Measurements from ENCODE around the gene COX7B2. TPM values are rescaled to one million over a fixed set of nuclear protein-coding genes. Genes with fewer than 3 reads are reported as not detected.

The COX7B2 gene
- total and polyA plus RNA-seq, 10 of the 15 experiments (the other 5 are each of a cell fraction or from before 2014, with no cell fraction given): not detected

- no peaks in the 10 kb centered on the region for H3K9me3 ChIP-seq (replicated peaks; ENCODE audit: control insufficient read depth, insufficient read depth, low read length)
- no peak overlapping the region for H3K27ac ChIP-seq (ENCODE audit: control insufficient read depth, insufficient read depth)
- no peak overlapping the region for H2AFZ ChIP-seq (ENCODE audit: control insufficient read depth, low read depth, low read length)
- H3K27me3 ChIP-seq (replicated peaks in 1 of 2; ENCODE audit: control insufficient read depth in 2 of 2, insufficient read depth in 2 of 2, low read length in 1 of 2): no peaks in the 10 kb centered on the region
- no peaks in the 10 kb centered on the region for H4K20me1 ChIP-seq (ENCODE audit: control insufficient read depth, insufficient read depth)
- intact Hi-C loops (cut with micrococcal nuclease; ENCODE audit: unreplicated experiment) (no loop called here), in situ Hi-C loops (cut with MboI) (no loop called here)
- DNase-seq (ENCODE audit: low read depth, low spot score) (no peak), FAIRE-seq (no peak), ATAC-seq (no peak)
- ChIA-PET SMC1A (ENCODE audit: uncharacterized antibody, unreplicated experiment) (no interaction called here), POLR2A (no interaction called here), CTCF (no interaction called here), RAD21 (ENCODE audit: unreplicated experiment) (no interaction called here)
- 3% methylated on average over 2 of the region's 2 CpGs for WGBS (ENCODE audit: insufficient coverage, insufficient replicate concordance, low lambda C conversion rate, missing lambda C conversion rate)
- H3K4me3 ChIP-seq: no peak overlapping the region
- no peaks in the 10 kb centered on the region for H3K79me2 ChIP-seq (ENCODE audit: control insufficient read depth, insufficient read depth, low read length)
- no peaks in the 10 kb centered on the region for H3K36me3 ChIP-seq (ENCODE audit: control insufficient read depth in 2 of 2, insufficient read depth in 2 of 2, low read length in 1 of 2)
- H3K4me2 ChIP-seq (ENCODE audit: control insufficient read depth, insufficient read depth): no peak overlapping the region
- no peak overlapping the region for H3K9ac ChIP-seq (ENCODE audit: control insufficient read depth, insufficient read depth, low read length)
- no peaks in the 10 kb centered on the region for H3K4me1 ChIP-seq (ENCODE audit: control insufficient read depth, insufficient read depth, low read length)
- BruUV-seq (replicated peaks): no TSS peak
- TF ChIP-seq BACH1 (IDR thresholded peaks at IDR 0.05; ENCODE audit: borderline replicate concordance): no peak
- TF ChIP-seq EZH2 (IDR thresholded peaks at IDR 0.05; ENCODE audit: borderline replicate concordance, control insufficient read depth, low read depth, low read length): no peak
- TF ChIP-seq NRF1 (conservative IDR thresholded peaks at IDR 0.05; ENCODE audit: low read depth, low read length): no peak
- no peak for TF ChIP-seq BHLHE40 (IDR thresholded peaks at IDR 0.05; ENCODE audit: borderline replicate concordance in 1 of 2, low read depth in 2 of 2, low read length in 1 of 2)
- no peak for TF ChIP-seq SUPT20H (IDR thresholded peaks at IDR 0.05; ENCODE audit: borderline replicate concordance, control insufficient read depth, low read depth, low read length)
- TF ChIP-seq POLR2AphosphoS2 (IDR thresholded peaks at IDR 0.05; ENCODE audit: low read depth, low read length): no peak
- no peak for TF ChIP-seq BRCA1 (IDR thresholded peaks at IDR 0.05; ENCODE audit: low read depth, low read length)
- TF ChIP-seq KLF5 (IDR thresholded peaks at IDR 0.05; ENCODE audit: partially characterized antibody): no peak
- TF ChIP-seq ZNF592 (IDR thresholded peaks at IDR 0.05): no peak
- no peak for TF ChIP-seq GATAD2B (conservative IDR thresholded peaks at IDR 0.05; ENCODE audit: low read depth)
- no peak for TF ChIP-seq ESRRA (IDR thresholded peaks at IDR 0.05; ENCODE audit: low read length)
- no peak for TF ChIP-seq SMC3 (IDR thresholded peaks at IDR 0.05; ENCODE audit: borderline replicate concordance, low read length)
- TF ChIP-seq, protein P1, sequence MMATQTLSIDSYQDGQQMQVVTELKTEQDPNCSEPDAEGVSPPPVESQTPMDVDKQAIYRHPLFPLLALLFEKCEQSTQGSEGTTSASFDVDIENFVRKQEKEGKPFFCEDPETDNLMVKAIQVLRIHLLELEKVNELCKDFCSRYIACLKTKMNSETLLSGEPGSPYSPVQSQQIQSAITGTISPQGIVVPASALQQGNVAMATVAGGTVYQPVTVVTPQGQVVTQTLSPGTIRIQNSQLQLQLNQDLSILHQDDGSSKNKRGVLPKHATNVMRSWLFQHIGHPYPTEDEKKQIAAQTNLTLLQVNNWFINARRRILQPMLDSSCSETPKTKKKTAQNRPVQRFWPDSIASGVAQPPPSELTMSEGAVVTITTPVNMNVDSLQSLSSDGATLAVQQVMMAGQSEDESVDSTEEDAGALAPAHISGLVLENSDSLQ (IDR thresholded peaks at IDR 0.05): no peak
- TF ChIP-seq FOXK2 (IDR thresholded peaks at IDR 0.05): no peak
- no peak for TF ChIP-seq SREBF2 (IDR thresholded peaks at IDR 0.05; ENCODE audit: low read length)
- no peak for TF ChIP-seq POU2F2 (IDR thresholded peaks at IDR 0.05; ENCODE audit: borderline replicate concordance, low read depth, low read length)
- TF ChIP-seq PAX5 (IDR thresholded peaks at IDR 0.05; ENCODE audit: borderline replicate concordance, low read depth, low read length): no peak
- TF ChIP-seq, protein P2, sequence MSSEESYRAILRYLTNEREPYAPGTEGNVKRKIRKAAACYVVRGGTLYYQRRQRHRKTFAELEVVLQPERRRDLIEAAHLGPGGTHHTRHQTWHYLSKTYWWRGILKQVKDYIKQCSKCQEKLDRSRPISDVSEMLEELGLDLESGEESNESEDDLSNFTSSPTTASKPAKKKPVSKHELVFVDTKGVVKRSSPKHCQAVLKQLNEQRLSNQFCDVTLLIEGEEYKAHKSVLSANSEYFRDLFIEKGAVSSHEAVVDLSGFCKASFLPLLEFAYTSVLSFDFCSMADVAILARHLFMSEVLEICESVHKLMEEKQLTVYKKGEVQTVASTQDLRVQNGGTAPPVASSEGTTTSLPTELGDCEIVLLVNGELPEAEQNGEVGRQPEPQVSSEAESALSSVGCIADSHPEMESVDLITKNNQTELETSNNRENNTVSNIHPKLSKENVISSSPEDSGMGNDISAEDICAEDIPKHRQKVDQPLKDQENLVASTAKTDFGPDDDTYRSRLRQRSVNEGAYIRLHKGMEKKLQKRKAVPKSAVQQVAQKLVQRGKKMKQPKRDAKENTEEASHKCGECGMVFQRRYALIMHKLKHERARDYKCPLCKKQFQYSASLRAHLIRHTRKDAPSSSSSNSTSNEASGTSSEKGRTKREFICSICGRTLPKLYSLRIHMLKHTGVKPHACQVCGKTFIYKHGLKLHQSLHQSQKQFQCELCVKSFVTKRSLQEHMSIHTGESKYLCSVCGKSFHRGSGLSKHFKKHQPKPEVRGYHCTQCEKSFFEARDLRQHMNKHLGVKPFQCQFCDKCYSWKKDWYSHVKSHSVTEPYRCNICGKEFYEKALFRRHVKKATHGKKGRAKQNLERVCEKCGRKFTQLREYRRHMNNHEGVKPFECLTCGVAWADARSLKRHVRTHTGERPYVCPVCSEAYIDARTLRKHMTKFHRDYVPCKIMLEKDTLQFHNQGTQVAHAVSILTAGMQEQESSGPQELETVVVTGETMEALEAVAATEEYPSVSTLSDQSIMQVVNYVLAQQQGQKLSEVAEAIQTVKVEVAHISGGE (CRISPR knock-in tag; IDR thresholded peaks at IDR 0.05): no peak
These were observed 71.4 kb downstream of the COX7B2 start for GRCh38 chr4:46837639-46838038.
